ENCODE results near the gene GGA1. TPM values are rescaled to one million over a fixed set of nuclear protein-coding genes. Genes with fewer than 3 reads are reported as not detected.
A peak's percentile ranks its signal among the peaks of the same experiment; 100 is the strongest.

The GGA1 gene
- total and polyA plus RNA-seq, 10 of the 15 experiments (the other 5 are each of a cell fraction or from before 2014, with no cell fraction given) = 1.4 to 79.4 (median 44.4) TPM

DNA sequence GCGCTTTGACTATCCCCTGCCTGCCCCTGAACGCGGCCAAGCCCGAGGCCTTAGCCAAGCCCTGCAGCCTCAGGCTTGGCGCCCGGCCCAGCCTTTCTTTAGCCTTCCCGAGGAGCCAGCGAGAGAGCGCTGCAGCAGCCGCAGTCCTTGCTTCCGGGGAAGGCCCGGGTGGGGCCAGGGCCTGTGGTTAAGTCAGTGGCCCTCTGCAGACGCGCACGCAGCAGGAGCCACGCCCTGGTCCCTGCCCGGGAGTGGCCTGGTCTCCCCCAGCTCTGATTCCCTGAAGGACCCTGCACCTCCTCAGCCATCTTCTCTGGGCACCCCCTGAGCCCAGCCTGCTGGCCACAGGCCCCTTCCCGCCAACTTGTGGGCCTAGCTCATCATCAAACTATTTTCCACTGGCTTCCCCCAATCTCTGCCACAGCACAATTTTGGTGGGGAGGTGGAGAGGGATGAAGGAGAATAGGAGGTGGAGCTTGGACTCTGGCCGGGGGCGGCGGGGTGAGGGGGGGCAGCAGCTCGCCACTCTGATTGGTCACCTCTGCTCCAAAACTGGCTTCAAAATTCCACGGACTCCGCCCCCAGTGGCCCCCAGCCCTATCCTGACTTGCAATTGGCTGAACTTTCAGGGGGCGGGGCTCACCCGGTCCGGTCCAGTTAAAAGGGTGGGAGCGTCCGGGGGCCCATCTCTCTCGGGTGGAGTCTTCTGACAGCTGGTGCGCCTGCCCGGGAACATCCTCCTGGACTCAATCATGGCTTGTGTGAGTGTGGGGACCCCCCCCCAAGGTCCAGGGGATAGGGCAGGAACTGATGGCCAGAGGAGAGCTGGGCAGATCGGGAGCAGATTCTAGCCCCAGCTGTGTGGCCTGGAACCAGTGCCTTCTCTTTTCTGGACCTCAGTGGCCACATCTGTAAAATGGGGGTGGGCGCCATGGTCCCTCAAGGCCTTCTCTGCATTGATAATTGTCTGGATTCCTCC lies 66.6 kb downstream of the GGA1 start, which contains the start of gene LGALS1 (continued):
- TF ChIP-seq, protein P1, sequence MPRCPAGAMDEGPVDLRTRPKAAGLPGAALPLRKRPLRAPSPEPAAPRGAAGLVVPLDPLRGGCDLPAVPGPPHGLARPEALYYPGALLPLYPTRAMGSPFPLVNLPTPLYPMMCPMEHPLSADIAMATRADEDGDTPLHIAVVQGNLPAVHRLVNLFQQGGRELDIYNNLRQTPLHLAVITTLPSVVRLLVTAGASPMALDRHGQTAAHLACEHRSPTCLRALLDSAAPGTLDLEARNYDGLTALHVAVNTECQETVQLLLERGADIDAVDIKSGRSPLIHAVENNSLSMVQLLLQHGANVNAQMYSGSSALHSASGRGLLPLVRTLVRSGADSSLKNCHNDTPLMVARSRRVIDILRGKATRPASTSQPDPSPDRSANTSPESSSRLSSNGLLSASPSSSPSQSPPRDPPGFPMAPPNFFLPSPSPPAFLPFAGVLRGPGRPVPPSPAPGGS (IDR thresholded peaks at IDR 0.05; ENCODE audit: borderline replicate concordance, insufficient read depth, low read depth, low read length, poor library complexity, severe bottlenecking) = no peak
- TF ChIP-seq ZNF274 (IDR thresholded peaks at IDR 0.05; ENCODE audit: insufficient read depth, insufficient read length) (no peak), WRNIP1 (IDR thresholded peaks at IDR 0.05; ENCODE audit: borderline replicate concordance, low read depth, low read length) (no peak), EED (IDR thresholded peaks at IDR 0.05; ENCODE audit: low read depth) (no peak; the same call in none of the 2 replicates), DPF2 (IDR thresholded peaks at IDR 0.05) (peak; percentile 26; the same call in 1 of the 2 replicates), ATF7 (IDR thresholded peaks at IDR 0.05; ENCODE audit: low read depth) (no peak), MYB (IDR thresholded peaks at IDR 0.05; ENCODE audit: borderline replicate concordance, low read depth, low read length) (no peak), BCL11A (IDR thresholded peaks at IDR 0.05; ENCODE audit: low read depth, low read length) (no peak), SPI1 (IDR thresholded peaks at IDR 0.05; ENCODE audit: borderline replicate concordance, insufficient read depth, low read depth, low read length) (no peak), CBFB (IDR thresholded peaks at IDR 0.05; ENCODE audit: low read depth) (peak; percentile 77; the same call in 1 of the 2 replicates), STAT3 (IDR thresholded peaks at IDR 0.05; ENCODE audit: low read depth, low read length) (no peak), KAT2A (conservative IDR thresholded peaks at IDR 0.05; ENCODE audit: control insufficient read depth, low read depth, low read length) (no peak), TCF7 (IDR thresholded peaks at IDR 0.05; ENCODE audit: borderline replicate concordance) (no peak), ZNF622 (IDR thresholded peaks at IDR 0.05) (no peak), FOS (IDR thresholded peaks at IDR 0.05; ENCODE audit: borderline replicate concordance, extremely low read depth, insufficient read length) (no peak), HDAC6 (IDR thresholded peaks at IDR 0.05; ENCODE audit: unreplicated experiment) (no peak), TBL1XR1 (IDR thresholded peaks at IDR 0.05; ENCODE audit: low read depth, low read length) (no peak), ASH2L (IDR thresholded peaks at IDR 0.05; ENCODE audit: borderline replicate concordance, low read depth) (no peak), NFIC (IDR thresholded peaks at IDR 0.05; ENCODE audit: low read depth, low read length) (no peak)
- TF ChIP-seq, protein P2, sequence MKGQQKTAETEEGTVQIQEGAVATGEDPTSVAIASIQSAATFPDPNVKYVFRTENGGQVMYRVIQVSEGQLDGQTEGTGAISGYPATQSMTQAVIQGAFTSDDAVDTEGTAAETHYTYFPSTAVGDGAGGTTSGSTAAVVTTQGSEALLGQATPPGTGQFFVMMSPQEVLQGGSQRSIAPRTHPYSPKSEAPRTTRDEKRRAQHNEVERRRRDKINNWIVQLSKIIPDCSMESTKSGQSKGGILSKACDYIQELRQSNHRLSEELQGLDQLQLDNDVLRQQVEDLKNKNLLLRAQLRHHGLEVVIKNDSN (IDR thresholded peaks at IDR 0.05; ENCODE audit: borderline replicate concordance, extremely low read length, insufficient read depth, low read depth, low read length) = no peak
- TF ChIP-seq, protein P3, sequence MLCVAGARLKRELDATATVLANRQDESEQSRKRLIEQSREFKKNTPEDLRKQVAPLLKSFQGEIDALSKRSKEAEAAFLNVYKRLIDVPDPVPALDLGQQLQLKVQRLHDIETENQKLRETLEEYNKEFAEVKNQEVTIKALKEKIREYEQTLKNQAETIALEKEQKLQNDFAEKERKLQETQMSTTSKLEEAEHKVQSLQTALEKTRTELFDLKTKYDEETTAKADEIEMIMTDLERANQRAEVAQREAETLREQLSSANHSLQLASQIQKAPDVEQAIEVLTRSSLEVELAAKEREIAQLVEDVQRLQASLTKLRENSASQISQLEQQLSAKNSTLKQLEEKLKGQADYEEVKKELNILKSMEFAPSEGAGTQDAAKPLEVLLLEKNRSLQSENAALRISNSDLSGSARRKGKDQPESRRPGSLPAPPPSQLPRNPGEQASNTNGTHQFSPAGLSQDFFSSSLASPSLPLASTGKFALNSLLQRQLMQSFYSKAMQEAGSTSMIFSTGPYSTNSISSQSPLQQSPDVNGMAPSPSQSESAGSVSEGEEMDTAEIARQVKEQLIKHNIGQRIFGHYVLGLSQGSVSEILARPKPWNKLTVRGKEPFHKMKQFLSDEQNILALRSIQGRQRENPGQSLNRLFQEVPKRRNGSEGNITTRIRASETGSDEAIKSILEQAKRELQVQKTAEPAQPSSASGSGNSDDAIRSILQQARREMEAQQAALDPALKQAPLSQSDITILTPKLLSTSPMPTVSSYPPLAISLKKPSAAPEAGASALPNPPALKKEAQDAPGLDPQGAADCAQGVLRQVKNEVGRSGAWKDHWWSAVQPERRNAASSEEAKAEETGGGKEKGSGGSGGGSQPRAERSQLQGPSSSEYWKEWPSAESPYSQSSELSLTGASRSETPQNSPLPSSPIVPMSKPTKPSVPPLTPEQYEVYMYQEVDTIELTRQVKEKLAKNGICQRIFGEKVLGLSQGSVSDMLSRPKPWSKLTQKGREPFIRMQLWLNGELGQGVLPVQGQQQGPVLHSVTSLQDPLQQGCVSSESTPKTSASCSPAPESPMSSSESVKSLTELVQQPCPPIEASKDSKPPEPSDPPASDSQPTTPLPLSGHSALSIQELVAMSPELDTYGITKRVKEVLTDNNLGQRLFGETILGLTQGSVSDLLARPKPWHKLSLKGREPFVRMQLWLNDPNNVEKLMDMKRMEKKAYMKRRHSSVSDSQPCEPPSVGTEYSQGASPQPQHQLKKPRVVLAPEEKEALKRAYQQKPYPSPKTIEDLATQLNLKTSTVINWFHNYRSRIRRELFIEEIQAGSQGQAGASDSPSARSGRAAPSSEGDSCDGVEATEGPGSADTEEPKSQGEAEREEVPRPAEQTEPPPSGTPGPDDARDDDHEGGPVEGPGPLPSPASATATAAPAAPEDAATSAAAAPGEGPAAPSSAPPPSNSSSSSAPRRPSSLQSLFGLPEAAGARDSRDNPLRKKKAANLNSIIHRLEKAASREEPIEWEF (IDR thresholded peaks at IDR 0.05; ENCODE audit: insufficient replicate concordance, low read depth, low read length) = no peak
- TF ChIP-seq, protein P4, sequence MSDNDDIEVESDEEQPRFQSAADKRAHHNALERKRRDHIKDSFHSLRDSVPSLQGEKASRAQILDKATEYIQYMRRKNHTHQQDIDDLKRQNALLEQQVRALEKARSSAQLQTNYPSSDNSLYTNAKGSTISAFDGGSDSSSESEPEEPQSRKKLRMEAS (IDR thresholded peaks at IDR 0.05; ENCODE audit: low read depth, low read length) = no peak

Data from GM12878 (cell line).